SIG-M5 treated with dmso at 0.1 percent for 504 hours (cell line): ENCODE measurements around the gene ZNF618.

Source experiments
- DNase-seq: peaks from one replicate; lab custom pipeline; 2025; ENCODE audit not compliant: unreplicated experiment; lab: John Stamatoyannopoulos, UW

The ZNF618 gene

DNA sequence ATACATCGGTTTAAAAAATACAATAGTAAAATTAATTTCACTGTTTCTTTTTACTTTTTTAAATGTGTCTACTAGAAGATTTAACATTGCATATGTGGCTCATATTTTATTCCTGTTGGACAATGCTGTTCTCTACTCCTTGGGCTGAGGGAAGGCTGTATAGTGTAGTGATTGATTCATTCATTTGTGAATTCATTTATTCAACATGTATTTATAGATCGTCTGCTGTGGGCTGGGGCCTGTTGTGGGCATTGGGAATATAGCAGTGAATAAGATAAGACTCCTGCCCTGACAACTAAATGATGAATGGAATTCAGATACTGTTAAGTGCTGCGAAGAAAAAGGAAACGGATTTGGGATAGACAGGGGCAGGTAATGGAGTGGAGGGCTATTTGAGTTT is 55.7 kb downstream of the ZNF618 start:
- no peak for DNase-seq

DNA sequence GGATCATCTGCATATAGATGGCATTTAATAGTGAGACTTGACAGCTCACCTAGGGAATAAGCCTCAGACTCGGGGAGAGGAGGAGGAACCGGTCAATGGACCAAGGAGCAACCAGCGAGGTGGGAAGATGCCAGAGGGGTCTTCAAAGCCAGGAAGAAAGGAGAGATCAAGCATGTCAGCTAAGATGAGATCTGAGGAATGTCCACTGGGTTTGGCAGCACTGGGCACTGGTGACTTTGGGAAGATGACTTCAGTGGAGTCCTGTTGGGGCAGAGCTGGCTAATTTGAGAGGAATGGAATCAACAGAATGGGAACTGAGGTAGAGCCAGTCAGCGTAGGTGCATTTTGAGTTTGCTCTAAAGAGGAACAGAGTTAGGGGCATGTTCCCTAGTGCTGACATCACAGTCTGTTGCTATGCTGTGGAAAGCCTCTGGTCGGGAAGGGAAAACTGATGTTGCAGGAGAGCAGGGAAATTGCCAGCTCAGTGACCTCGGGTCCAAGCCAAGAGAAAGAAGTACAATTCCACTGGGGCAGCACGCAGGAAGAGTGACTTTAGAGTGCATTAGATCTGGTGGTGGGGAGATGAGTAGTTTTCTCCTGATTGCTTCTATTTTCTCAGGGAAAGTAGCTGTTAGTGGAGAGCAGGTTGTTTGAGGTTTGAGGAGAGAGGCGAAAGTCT is 56.9 kb downstream of the ZNF618 start:
- no peak for DNase-seq

DNA sequence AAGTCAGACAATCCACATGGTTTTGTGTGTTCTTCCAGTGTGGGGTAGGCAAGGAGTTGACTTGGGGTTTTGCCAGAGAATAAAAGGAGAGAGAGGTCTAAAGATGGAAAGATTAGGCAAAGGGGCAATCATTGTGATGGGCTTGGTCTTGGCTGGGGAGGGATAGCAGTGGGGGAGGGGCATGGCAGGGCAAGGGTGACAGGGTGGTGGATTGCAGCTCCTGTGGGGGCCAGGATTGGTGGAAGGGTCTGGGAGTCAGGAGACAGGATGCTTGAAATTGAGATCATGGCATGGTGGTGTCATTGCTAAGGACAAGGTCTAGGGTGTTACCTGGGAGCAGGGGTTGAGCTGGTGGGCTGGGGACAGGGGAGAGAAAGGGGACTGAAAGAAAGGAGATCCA is 57.6 kb downstream of the ZNF618 start:
- no peak for DNase-seq

- DNase-seq, result no peak
Measured at GRCh38 chr9:113934167-113934828, 58.2 kb downstream of the ZNF618 start.

DNA sequence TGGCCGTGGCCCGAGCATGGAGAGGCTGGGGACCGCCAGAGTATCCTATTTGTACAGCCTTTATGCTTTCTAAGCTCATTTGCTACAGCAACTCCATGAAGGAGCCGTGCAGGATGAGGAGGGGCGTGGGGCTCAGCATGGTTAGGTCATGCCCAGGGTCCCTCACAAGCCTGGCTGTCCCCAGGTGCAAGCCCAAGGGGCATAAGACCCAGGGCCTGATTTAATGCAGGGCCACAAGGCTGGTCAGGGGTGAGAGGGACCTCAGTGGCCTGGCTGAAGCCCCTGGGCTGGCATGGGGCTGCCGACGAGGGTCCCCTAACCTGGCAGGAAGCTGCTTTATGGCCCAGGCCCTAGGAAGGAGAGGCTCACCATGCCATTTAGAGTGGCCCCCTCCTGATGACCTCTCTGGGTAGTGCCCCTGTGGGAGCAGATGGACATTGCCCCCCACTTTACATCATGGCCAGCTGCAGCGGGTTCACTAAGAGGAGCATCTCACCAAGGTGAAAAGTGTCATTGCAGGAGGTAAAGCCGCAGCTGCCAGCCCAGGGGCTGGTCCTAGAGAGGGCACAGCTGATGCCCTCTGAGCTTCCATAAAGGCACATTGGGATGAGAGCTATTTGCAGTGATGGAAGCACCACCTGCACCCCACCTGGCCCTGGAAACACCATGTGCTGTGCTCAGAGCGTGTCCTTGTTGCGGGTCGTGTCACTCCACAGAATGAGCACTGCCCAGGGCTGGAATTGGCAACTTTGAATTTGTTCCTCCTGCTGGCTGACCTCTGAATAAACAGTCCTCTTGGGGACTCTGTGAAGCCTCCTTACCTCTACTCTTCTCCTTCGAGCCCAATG is 58.9 kb downstream of the ZNF618 start:
- no peak for DNase-seq

- no peak for DNase-seq
Measured at GRCh38 chr9:113935677-113936380, 59.7 kb downstream of the ZNF618 start.

GRCh38 chr9:113940077-113940476 is 64.0 kb downstream of the ZNF618 start:
- DNase-seq, result no peak

- no peak for DNase-seq
Measured at GRCh38 chr9:113941056-113941455, 64.9 kb downstream of the ZNF618 start.

DNA sequence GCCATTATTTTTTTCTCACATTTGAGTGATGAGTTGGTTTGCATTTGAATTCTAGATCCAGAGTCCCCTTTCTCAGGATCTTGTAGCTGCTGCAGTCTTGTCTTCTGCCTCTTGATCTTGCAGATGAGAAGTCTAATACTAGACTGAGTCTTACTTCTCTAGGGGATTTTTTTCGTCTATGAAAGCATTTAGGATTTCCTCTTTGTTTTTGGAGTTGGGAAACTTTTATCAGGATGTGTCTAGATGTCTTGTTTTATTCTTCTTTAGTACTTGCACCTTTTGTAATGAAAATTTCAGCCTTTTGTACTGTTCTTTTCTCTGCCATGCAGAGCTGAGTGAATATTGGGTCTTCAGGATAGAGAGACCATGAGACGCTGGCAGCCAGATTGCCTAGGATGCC is 65.4 kb downstream of the ZNF618 start:
- DNase-seq, result no peak

DNA sequence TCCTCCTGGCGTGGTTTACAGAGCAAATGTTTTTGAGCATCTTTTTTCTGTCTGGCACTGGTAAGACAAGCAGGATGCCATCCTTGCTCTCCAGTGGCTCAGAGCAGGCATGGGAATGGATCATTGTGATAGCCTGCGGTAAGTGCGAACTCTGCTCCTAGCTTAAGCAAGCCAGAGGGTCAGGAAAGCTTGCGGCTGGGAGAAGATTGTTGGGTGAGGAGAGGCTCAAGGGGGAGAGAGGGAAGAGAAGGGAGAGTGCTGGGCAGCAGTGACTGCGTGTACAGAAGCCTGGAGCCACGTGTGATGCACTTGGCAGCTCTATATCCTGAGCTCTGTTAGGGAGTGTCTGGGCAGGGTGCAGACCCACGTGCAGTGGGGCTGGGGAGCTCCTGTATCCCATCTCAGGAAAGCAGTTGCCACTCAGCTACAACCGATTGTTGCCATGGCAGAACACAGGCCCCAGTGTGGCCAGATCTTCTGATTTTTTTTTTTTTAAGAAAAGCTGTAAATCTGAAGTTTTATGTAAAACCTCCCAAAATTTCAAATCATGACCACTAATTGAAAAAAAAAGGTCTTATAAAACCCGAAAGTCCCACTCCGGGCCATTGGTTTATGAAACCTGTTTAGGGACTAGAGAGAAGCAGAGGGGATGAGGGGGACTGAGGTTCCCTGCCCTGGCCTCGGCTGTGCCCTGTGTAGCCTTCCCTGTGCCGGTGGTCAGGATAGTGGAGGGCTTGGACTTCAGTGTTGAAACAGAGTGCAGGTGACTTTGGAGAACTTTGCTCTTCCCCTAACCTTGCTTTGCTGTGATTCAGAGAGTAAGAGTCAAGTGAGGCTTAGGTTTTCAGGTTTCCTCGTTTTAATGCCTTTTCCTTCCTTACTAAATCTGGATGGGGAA is 67.3 kb downstream of the ZNF618 start:
- DNase-seq, result no peak

DNA sequence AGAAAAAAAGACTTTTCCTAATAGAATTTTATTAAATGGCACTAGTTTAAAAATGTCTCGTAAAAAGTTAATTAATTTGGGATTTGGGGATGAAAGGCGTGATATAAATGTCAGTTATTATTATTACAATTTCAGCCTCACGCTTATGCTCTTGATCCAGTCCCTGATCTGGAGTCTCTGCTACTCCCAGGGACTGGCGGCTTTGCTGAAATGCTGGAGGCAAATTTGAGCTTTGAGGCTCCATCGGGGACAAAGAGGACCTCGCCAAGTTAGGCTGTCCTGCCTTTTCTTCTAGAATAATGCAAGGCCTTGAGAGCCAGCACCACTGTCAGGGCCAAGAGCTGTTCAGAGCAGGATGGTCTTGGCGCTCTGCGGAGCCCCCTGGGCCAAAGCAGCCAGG is 69.7 kb downstream of the ZNF618 start:
- no peak for DNase-seq

DNA sequence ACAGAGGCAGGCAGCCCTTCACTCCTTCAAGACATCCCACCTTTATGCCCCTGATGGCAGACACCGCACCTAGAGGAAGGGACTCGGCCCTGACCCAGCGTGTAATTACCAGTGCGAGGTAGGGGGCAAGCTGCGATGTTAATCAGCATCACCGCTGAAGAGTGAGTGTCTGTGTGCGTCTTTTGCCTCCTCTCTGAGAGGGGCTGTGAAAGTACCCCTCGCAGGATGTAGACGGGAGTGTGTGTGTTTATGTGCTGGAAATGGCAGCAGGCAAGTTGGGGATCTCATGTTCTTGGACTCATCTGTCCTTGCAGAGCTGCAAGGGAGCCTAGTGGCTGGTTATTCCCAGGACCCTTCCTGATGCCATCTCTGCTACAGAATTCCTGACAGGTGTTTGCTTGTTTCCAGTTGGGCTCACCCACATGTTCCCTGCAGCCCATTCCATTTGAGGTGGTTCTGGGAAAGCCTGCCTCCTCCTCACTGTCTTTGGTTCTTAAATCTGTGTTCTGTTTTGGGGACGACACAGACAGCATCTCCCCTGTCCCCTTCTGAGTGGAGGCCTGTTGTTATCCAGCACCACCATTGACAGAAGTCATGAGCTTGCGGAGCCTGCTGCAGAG is 70.5 kb downstream of the ZNF618 start:
- DNase-seq, result no peak

DNA sequence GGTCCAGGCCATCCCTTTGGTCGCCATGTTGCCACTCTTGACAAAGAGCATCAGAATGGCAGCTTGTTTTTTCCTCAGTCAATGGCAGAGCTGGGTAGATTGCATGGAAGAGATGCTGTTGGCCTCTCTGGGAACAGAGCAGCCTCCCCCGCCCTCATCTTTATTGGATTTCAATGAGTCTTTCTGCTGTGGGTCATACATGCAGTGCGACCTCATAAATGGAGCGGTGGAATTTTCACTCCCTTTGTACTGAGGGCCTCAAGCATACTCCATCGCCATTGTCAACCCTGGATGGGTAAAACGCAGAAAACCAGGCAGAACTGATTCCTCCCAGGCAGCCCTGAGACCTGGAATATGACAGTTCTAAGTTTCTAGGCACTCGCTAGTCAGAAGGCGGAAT is 71.8 kb downstream of the ZNF618 start:
- DNase-seq, result no peak

DNA sequence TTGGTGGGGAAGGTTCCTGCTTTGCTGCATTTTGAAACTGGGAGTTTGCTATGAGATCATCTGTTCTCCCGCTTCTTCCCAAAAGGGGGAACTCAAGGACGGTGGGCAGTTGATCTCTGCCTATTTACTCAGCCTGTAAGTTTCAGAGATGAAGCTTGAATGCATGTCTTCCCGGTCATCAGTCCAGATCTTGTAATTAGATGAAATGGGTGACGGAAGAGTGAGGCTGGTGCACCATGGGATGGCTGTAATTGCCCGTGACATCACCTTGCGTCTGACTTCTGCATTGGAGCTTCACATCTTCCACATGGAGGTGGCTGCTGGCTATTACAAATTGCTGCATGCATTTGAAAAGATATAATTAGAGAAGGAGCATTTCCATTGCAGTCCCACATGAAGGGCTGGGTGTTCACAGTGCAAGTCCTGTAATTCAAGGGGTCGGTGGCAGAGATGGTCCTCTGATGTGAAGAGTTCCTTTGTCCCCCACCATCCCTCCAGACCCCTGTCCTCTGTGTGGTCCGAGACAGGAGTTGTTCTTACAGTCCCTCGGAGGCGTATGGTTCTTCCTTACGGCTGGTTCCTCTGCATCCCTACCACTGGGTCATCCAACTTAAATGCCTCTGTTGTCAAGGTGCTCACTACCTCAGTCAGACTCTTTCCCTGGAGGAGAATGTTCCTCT is 72.9 kb downstream of the ZNF618 start:
- no peak for DNase-seq

- DNase-seq, result no peak
Measured at GRCh38 chr9:113949571-113950078, 73.5 kb downstream of the ZNF618 start.

DNA sequence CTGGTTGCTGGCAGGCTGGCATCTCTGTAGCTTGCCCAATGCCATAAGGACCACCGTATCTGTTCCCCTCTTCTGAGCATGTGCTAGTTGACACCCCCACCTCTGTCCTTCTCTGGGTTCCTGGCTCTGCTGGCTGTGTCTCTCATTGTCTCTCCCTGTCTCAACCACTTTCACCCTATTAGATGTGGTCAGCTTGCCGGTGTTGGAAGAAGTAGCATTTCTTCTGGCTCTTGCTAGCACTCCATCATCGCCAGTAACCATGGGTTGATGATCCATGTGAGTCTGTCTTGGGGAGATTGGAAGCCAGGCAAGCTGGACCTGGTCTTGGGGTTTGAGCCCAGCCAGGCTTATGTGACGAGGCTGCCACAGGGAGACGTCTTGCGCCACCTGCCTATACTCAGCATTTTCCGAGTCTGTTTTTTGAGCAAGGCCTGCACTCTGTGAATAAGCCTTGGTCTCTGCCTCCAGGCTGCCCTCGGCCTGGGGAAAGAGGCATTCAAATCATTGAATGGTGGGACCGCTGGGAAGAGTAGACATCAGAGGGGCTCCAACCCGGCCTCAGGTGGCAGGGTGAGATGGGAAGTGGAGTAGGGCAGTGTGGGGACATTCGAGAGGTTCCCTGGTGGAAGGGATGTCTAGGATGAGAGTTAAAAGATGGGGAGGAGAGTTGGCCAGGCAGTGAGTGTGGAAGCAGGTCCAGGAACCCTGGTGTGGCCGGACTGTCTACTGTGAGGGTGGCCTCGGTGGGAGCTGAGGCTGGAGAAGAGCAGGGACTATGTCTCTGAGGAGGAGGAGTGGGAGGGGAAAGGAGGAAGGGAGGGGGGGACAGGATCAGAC is 74.3 kb downstream of the ZNF618 start:
- no peak for DNase-seq

DNA sequence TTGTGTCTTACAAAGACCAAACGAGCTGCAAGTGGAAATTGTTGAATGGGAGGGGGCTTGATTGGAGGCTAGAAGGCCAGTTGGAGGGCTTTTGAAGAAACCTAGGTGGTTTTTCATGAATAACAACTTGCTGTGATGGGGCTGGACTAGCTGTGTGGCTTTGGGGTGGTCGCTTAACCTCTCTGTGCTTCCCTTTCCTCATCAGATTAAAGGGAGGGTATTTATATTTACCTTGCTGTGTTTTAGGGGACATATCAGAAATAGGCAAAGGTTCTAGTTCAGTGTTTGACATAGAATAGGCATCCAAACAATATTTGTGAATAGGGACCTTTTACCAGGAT is 74.9 kb downstream of the ZNF618 start:
- no peak for DNase-seq

GRCh38 chr9:113952676-113953075 is 76.6 kb downstream of the ZNF618 start:
- no peak for DNase-seq
